GM19467 (cell line): ENCODE results near the gene GRM4.

ENCODE experiments used
- ATAC-seq: cut with Tn5 transposase; IDR thresholded peaks from one replicate; pipeline ENCODE4 v1.9.1; 2021; ENCODE audit warnings: mild to moderate bottlenecking, moderate library complexity; ENCODE audit not compliant: unreplicated experiment

Gene GRM4

DNA sequence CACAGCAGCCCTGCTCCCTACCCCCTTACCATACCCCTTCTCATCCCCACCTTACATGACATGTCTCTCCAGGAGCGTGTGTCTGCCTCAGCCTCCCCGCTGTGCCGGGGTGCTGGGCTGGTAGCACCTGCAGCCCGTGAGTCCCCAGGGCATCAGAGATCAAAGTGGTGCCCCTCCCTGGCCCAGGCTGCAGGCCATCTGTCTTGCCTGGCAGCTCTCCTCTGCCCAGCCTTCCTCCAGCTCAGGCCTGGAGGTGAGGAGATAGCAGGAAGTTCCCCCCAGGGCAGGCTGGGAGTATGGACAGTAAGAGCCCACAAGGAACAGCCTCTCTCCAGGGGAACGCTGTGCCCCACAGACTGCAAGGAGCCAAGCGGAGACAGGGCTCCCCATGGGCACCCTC is 35.3 kb downstream of the GRM4 start:
- no peak for ATAC-seq

DNA sequence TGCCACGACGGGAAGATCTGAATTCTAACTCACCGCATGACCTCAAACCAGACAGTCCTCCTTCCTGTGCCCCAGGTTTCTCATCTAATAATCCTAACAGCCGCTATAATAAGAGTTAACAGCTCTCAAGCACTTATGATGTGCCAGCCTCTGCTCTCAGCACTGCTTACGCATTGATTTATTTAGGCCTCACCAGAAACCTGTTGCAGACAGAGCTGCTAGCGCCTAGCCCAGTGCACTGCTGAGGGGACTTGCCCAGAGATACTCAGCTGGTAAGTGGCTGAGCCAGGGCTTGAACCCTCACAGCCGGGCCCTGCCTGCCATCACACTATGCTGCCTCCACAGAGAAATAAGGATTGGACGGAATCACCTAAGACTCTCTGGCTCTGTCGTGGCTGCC is 37.7 kb downstream of the GRM4 start:
- no peak for ATAC-seq

DNA sequence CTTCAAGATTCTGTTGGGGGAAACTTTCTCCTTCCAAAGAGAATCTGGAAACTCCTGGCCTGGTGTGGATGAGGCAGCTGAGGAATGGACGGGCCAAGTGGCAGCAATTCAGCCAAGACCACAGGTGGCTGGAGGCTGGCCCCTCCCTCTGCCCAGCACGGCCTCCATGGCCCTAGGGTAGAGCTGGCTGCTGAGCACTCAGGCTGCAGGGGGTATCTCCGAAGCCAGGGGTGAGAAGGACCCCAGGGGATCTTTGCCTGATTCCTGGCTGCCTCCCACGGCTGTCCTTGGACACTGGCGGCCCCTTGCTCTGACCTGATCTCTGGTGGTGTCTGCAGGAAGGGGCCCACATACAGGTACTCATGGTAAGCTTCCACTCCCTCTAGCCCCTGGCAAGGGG is 39.0 kb downstream of the GRM4 start:
- no peak for ATAC-seq

DNA sequence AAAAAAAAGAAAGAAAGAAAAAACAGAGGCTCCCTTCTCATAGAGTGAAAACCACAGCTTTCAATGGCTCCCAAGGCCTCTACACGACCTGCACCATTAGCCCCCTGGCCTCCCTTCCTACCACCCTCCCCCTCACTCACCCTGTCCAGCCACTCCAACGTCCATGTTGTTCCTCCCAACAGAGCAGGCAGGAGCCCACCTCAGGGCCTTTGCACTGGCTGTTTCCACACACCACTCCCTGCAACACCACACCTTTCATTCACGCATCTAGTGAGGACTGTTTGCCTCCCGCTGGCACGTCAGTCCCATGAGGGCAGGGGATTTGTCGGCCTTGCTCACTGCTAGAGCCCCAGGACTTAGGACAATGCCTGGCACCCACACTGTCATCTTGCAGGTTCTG is 39.5 kb downstream of the GRM4 start:
- ATAC-seq, result no peak

DNA sequence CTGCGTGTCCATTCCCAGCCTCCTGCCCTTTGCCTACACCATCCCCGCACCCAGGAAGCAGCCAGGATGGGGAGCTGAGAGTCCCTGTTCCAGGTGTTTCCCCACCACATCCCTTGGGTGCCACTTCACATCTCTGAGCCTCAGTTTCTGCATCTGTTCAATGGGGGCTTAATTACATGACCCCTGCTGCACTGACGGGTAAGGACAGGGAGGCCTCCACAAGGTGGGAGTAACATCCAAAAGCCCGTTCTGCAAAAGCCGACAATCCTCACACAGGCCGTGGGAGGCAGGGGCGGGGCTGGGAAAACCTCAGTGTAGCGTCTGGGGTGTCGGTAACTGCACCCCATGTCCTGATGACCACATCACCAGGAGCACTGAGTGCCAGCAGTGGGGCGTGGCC is 41.3 kb downstream of the GRM4 start:
- ATAC-seq, result no peak

DNA sequence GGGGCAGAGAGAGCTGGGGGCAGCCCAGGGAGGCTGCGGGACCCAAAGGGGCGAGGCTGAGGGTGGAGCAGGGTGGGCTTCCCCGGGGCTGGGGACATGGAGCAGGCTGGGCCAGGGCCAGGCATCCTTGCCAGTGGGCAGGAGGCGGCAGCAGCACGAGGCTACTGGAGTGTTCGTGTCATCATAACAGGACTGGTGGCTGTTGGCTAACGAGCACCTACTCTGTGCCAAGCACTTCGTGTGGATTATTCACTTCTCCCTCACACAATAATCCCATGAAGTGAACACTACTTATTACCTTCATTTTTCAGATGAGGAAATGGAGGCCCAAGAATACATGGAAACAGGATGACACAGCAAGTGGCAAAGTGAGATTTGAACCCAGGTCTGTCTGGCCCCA is 41.7 kb downstream of the GRM4 start:
- ATAC-seq, result no peak

DNA sequence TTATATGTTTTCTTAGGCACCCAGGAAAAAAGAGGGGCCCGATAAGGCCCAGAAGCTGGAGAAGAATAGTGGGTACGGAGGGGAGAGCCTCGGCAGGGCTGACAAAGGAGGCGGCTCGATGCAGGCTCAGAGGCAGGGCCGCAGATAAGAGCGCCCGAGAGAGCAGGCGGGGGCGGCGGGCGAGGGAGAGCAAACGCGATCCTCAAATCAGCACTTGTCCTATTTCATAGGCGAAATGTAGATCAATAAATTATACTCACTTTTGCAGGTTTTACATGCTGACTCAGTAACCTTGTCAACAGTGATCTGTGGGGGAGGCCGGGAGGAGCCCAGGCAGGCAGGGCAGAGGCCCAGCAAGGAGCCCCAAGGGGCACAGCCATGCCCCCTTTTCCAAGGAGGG is 42.6 kb downstream of the GRM4 start:
- no peak for ATAC-seq

DNA sequence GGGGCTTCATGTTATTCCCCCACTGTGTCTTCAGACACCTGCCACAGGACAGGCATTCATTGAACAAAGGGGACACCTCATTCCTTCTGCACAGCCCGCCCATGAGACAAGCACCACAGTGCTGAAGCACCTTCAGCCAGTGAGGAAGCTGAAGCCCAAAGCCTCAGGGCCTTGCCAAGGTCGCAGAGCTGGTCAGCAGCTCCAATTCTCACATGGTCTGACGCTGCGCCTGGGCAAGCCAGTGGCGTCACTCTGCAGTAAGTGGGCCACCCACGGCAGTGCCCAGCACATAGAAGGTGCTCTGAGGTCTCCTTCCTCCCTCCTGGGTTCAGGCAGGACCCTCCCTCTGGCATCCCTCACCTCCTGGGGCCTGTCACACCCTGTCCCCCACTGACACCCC is 43.2 kb downstream of the GRM4 start:
- ATAC-seq, result no peak

DNA sequence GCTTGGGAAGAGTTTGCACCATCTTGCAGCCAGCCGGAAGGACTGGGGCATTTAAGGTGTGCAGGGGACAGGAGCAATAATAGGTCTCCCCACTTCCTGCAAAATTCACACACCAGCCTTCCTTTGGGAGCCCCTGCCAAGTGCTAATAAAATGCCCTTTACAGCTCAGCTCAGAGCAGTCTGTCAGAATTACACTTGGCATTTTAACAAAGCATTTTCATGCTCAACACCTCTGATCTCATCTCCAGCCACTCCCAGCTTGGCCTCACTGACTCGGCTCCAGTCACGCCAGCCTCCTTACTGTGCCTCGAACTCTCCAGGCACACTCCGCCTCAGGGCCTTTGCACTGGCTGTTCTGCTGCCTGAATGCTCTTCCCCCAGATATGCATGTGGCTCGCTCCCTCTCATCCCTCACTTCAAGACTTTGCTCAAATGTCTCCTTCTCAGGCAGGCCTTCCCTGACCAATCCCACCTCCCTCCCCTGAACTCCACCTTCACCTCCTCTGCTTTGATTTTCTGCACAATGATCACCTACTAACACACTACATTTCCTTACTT is 43.7 kb downstream of the GRM4 start:
- ATAC-seq, result no peak

DNA sequence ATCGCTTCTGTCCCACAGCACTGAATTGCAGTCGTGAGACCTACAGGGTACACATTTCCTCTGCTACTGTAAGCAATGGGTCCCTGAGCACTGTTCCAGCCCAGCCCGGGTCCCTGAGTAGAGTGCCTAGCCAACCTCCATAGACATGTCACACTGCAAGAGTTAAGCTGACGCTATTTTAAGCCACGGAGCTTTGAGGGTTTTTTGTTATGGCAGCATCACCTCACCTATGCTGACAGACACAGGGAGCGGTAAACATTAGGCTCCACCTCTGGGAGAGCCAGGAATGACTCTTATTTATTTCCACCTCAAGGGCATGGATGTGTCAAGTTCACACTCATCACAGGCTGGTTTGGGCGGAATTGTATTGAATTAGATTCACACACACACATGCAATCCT is 45.1 kb downstream of the GRM4 start:
- no peak for ATAC-seq

DNA sequence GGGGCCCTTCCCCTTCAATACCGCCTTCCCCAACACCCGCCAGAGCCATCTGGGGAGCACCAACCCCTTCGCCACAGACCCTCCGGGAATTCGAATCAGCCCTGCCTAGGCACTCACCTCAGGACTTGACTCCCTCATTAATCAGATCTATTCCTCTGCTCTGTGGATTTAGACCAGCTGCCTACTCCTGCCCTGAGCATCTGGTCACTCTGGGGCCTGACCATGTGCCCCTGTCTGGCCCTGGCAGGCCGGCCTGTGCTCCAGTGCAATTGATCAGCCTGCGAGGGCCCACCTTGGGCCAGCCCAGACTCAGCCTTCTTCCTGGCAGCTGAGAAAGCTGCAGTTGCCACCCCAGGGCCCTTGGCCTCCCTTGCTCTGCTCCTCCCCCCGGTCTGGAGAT is 46.0 kb downstream of the GRM4 start:
- no peak for ATAC-seq

DNA sequence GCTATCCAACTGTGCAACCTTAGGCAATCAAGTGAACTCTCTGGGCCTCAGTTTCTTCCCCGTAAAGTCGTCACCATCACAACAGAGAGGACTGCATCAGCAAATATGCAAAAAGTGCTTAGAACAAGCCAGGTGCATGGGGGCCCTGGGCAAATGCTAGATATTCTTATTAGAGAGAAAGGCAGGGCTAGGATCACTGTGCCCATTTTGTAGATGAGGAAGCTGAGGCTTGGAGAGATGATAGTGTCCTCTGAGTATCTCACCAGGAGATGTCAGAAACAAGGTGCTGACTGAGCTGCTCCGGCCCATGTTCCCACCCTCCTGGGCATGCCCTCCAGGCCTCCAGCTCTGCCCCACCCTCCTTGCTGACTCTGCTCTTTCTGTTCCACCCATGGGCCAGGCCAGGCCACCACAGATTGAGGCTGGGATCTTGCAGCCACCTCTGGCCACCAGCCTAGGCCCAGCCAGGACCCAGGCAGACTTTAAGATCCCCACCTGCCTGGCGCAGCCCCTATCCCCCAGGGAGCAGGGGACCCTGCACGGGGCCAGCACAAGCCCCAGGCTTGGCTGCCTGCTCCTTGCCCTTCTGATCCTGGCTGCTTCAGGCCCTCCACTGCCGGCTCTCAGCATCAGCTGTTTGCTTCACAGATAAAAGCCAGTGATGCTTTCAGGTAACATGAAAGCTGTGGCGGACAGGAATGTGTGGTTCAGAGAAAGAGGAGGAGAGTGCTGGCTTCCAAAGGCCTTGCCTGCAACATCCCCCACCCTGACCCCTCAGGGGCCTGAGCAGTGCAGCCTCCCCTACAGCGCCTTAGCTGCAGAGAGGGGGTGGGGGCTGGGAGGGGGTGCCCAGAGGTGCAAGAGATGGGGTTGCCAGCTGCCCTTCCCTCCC is 47.6 kb downstream of the GRM4 start:
- no peak for ATAC-seq

DNA sequence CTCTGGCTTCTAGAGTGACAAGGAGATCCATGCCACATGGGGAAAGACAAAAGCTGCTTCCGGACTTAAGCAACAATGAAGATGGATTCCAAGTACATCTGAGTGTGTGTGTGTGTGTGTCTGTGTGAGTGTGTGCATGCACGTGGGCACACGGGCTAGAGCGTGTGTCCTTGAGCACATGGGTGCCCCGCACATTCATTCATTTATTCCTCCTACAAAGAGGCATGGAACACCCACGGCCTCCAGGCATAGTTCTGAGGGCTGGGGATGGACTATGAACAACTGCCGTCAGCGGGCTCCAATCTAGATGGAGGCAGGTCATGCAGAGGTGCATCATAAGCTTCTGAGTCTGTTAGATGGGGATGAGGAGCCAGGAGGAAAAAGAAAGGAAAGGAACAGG is 49.1 kb downstream of the GRM4 start:
- ATAC-seq, result no peak

DNA sequence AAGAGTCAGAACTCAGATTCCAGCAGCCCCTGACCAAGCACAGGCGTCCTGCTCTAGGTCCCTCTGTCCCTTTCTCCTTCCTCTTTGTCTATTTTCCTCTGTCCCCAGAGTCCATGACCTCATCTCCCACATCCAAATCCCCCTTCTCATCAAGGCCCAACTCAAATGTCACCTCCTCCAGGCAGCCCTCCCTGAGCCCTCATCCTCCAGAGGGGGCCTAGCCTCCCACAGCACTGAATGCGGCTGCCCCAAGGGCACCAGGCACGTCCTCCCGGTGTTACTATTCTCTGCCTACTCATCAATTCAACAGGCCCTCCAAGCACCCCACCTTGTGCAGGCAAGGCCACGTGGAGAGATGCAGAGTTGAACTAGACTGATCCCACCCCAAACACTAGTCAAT is 49.7 kb downstream of the GRM4 start:
- ATAC-seq, result no peak

DNA sequence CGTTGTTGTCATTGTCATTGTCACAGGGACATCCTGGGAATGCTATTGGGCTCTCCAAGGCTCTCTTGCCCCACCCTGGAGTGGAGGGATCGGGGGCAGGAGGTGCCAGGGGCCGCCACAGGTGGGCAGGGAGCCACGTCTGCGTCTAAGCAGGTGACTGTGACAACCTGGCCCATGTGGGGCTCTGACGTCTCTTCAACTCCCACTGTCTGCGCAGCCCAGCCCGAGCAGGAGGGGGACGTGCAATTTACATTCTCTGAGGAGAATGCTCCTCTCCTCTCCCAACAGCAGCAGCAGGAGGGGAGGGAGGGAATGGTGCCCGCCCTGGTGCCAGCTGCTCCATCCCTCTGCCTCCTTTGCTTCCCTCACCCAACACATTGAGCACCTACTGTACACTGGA is 50.1 kb downstream of the GRM4 start:
- no peak for ATAC-seq

DNA sequence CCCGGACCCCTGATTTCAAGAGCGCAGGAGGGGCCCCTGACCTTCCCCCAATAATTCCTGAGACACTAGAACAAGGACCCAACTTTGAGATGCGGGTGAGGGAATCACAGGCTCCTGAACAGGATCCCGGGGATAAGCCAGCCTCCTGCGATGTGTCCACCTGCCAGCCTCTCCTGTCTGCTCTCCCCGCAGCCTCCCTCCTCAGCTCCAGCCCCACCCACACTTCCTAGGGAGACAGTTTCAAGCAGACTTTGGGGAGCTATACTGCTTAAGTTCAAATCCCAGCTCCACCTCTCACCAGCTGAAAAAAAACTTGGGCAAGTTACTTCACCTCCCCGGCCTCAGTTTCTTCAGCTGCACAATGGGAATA is 50.8 kb downstream of the GRM4 start:
- ATAC-seq, result no peak

DNA sequence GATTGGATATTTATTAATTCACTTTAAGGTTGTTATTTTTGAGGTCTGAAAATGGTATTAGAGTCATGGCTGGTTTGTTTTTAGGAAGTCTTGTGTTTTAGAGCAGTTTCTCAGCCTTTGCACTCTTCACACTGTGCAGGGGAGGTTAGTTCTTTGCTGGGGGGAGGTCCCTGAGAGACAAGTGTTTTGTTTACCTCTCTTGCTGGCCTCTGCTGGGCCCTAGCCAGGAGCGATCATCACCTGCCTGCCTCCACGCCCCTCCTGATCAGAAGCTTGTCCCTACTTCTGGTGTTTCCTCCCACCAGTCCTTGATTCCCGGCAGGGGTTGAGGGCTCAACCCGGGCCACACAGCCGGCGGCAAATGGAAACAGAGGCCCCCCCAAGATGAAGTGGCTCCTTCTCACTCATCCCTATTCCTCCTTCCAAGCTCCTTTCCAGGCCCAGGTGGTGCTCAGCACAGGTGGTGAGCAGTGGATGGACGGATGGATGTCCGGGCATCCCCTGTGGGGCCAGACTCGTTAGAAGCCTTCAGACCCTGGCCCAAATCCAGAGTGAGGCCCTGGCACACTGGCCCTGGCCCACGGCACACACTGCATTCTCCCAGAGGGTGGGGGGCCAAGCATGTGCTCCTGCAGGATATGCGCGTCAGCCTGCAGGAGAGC is 51.3 kb downstream of the GRM4 start:
- no peak for ATAC-seq

DNA sequence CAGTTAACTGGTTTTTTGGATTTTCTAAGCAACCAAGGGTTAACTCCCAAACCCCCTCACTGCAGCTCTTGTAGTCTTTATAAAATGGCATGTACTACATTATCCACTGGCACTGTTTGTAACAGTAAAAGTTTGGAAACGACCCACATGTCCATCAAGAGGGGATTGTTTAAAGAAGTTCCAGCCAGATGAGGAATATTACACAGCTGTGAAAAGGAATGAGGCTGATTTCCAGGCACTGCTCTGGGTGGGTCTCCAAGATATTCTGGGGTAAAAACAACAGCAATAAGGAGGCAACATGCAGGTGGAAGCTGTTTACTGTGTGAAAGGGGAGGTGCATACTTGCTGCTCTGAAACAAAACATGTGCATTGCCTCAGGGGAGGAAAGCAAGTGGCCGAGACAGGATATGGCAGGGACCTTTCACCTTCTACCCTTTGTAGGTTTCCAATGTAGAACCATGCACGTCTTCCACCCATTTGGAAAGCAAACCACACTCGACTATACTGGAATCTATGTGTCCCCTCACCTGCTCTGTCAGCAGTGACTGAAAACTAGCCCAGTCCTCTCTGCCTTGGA is 51.9 kb downstream of the GRM4 start:
- ATAC-seq, result no peak

DNA sequence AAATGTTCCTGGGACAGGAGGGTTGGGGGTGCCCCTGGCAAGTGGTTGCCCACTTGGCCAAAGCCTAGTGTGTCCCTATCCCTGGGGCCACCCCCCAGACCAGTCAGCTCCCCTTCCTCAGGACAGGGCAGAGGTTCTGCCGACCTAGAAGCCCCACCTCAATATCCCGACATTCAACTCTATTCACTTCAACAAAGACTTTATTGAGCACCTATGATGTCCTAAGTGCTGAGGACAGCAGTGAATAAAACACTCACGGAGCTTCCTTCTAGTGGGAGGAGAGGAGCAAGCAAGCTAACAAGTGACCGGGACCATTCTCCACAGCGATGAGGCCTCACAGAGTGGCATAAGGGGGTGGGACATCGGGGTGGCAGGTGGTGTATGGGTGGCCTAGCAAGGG is 52.7 kb downstream of the GRM4 start:
- no peak for ATAC-seq

DNA sequence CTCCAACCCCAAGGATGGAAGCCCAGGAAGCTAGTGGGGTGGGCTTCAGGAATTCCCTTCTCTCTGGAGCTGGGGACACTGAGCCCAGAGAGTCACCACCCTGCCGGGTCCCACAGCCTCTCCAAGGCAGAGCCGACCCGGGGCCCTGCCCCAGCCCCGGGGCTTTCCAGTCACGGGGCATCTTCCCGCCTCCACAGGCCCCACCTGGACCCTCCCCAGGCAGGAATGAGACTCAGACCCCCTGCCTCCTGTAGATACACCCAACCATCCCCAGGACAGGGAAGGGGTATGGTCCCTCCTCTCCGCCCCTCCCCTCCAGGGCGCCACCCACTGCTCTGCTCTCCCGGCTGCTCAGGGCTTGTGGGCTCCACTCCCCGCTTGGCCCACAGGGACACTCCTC is 53.3 kb downstream of the GRM4 start:
- ATAC-seq, result no peak

DNA sequence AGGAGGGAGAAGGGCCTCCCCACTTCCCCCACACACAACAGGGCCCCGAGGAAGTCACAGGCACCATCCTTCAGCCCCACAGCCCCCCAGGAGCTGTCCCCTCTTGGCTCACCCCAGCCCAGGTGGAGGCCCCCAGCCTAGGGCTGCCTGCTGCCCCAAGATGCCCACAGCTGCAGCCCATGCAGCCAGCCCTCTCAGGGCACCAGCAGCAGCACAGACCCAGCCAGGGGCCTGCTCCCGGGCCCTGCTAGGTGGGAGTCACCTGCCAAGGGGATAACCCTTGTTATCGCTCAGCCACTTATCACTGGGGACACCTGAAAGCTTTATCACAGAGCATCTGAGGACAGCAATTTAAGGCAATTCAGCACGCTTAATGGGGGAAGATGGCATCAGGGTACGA is 55.0 kb downstream of the GRM4 start:
- no peak for ATAC-seq

DNA sequence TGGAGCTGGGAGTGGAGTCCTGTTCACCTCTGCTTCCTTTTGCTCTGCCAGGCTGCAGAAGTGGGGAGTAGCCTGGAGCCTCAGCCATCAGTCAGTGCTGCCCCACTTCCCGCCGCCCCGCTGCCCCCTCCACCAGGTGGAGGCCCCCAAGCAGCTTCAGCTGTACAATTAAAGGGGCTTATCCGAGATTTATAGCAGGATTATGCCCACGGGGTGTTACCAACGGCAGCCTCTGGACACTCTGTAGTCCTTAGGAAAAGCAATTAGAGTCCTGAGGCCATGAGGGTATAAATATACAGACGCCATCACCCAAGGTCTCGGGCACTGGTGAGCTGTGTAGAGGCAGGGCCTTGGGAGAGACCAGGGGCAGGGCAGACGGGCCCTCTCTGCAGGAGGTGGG is 55.4 kb downstream of the GRM4 start:
- ATAC-seq, result no peak
